Stimulated activated CD4-positive, alpha-beta T cell treated with anti-CD3 and anti-CD28 coated beads, Interleukin-15, amount 100 ng/mL, for 24 hours (primary cell): ENCODE data around the gene METTL8.
"Not testable (repeated sequence)": the region's sequence is repeated elsewhere in the genome, so short reads cannot be mapped to it uniquely, and the experiment has no call there.

ENCODE experiments used
- DNase-seq: peaks from one replicate; pipeline ENCODE4 v3.0.0-alpha.2; 2020

The METTL8 gene

DNA sequence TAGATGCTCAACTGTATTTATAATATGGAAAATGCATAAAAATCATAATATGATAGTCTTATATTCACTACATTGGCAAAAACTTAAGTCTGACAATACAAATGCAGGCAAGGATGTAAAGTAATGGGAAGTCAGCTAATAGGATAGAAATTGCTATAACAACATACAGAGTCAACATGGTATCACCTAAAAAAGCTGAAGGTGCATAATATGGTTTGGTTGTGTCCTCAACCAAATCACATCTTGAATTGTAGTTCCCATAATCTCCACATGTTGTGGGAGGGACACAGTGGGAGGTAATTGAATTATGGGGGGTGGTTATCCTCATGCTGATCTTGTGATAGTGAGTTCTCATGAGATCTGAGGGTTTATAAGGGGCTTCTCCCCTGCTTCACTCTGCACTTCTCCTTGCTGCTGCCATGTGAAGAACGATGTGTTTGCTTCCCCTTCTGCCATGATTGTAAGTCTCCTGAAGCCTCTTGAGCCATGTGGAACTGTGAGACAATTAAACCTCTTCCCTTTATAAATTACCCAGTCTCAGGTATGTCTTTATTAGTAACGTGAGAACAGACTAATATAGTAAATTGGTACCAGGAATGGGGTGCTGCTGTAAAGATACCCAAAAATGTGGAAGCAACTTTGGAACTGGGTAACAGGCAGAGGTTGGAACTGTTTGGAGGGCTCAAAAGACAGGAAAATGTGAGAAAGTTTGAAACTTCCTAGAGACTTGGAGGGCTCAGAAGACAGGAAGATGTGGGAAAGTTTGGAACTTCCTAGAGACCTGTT, 10.9 kb downstream of the METTL8 start:
- DNase-seq: not testable (repeated sequence)

DNA sequence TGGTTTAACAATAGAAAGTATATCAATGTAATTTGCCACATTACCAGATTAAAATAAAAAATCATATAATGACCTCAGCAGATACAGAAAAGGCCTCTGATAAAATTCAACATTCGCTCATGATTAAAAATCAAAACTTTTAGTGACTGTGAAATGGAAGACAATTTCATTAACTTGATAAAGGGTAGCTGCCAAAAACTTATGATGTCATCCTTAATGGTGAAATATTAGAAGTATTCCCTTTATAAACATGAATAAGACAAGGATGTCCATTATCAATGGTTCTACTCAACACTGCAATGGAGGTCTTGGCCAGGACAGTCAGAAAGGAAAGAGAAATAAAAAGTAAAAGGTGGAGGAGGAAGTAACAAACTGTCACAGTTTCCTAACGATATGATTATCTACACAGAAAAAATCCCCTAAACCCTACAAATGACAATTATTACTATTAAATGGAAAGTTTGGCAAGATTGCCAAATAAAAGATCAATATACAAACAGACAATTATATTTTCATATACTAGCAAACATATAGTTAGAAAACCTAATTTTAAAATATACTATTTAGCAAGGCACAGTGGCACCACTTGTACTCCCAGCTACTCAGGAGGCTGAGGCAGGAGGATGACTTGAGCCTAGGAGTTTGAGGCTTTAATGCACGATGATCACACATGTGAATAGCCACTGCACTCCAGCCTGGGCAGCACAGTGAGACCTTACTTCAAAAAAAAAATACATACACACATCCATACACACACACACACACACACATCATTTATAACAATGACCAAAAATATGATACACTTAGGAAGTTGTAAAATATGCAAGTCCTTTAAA, 12.8 kb downstream of the METTL8 start:
- no peak for DNase-seq

DNA sequence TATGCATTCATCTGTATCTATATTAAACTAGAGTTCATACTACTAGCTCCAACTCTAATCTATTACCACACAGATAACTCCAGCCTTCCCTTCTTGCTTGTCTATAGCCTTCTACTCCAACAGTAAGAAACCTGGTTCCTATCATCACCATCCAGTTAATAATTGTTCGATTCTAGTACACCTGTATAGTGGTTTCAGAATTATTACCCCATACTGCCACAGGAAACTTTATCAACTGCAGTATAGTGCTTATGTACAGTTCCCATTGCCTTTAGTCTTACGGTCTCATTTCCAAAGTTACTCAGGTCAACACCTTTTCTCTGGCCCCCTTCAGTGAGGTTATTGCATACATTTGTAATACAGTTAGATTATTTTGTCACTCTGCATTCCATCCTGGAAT, 14.5 kb downstream of the METTL8 start:
- DNase-seq: no peak

DNA sequence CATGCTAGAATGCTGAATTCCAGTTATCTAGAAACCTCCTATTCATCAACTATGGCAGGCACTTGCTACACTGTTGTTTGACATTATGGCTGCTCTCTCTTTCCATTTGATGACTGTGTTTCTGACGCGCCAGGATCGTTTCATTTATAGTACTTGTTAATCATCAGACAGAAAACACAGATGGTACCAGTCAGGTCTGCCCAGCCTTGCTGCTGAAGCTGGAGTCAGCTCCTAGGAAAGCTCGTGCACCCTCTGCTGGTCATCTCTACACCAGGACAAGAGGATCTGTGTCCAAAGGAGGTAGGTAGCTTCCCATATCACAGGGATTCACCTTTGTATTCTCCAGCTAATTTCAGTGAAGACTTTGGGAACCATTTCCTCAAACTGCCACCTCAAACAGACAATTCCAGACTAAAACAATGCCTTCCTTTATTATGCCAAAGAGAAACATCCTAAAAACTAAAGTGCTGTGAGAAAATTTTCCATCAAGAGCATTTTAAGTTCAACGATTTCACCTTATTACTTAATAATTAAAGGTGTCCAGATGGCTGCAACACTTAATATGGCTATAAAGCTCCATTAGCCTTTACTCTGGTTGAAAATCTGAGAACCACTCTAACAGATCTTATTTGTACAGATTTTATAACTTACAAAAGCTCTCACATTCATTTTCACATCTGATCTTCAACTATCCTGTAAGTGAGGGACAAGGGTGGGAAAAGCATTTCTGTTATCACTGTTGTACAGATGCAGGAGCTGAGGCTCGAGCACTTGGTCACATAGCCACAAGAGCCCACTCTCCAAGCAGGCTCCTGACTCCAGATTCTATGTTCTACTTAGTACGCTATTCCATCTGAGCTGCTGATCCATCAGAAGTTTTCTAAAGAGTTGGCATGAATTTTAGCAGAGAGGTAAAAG, 17.5 kb downstream of the METTL8 start:
- DNase-seq: peak; percentile 90

DNA sequence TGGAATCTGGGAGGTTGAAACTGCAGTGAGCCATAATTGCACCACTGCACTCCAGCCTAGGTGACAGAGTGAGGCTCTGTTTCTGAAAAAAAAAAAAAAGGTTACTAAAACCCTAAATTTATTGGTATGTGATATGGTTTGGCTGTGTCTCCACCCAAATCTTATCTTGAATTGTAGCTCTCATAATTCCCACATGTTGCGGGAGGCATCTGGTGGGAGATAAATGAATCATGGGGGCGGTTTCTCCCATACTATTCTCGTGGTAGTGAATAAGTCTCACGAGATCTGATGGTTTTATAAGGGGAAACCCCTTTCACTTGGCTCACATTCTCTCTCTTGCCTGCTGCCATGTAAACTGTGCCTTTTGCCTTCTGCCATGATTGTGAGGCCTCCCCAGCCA, 19.1 kb downstream of the METTL8 start:
- peak; percentile 13 for DNase-seq

DNA sequence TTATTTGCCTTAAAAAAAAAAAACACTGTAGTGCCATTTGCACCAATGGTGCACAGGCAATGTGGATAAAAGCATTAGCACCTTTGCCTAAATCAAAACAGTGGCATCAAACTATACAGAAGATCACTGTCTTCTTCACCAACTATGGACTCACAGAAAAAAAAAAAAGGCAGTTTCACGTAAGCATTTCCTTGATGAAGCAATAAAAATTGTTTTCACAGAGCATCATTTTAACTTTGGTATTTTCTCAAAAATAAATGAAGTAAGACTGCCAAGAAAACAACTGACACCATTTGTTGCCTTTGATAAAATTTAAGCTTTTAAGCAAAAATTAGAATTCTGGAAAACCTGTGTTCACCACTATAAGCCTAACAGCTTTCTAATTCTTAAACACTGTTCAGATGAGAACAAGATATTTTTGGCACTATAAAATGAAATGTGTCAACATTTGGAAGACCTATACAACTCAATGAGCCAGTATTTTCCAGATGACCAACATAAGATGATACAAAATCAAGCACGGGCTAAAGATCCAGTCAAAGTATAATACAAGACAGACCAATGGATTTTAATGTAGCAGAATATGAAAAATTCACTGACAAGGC, 21.1 kb downstream of the METTL8 start:
- no peak for DNase-seq

DNA sequence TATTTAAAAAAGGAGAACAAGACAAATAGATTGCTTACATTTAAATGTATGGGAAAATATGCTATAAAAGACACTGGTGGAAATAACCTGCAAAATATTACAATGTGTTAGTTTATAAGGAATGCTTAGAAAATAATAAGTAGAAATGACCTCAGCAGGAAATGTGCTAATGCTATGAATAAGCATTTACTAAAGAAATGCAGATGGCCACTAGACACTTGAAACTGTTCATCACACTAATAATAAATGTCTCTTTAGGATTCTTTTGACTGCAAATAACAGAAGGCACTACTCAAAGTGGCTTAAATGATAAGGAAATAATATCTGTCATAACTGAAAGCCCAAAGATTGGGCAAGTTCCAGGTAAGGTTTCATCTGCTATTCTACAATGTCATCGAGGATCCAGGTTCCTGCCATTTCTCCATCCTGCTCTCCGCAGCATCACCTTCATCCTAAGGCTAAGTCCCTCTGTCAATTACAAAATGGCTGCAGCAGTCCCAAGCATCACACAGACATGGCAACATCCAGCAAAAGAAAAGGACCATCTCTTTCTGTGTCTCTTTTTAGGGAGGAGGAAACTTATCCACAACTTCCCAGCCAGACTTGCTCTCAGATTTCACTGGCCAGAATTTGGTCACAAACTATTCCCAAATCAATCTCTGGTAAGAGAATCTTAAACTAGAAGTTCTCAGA, 21.9 kb downstream of the METTL8 start:
- DNase-seq: no peak

DNA sequence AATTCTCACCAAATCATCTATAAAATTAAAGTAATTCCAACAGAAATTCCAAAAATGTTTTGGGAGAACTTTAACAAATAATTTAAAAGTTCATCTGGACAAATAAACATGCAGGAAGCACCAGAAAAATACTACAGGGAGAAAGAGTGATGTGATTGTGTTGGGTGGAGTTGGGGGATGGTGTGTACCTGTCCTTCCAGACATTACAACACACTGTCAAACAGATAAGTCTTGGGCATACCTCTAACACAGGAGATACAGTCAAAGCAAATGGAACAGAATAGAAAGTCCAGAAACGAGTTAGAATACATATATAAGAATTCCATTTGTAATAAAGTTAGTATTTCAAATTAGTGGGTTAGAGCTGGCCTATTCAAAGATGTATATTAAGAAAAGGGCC, 22.6 kb downstream of the METTL8 start:
- DNase-seq: no peak

DNA sequence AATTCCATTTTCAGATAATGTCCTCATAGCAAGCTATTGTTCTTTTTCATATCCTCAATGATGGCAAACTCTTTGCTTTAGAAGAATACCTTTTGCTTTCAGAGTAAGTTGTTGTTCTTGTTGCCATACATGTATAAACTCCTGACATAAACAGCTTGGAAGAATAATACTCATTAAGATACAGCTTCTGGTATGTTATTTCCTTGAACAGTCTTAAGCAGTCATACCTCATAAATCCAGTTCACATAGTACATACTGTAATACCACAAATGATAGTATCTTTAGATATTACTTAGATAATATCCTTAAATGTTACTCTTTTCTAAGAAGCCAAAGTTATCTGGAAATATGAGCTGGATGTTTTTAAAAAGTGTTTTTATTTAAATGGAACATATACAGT, 23.2 kb downstream of the METTL8 start:
- DNase-seq: no peak

DNA sequence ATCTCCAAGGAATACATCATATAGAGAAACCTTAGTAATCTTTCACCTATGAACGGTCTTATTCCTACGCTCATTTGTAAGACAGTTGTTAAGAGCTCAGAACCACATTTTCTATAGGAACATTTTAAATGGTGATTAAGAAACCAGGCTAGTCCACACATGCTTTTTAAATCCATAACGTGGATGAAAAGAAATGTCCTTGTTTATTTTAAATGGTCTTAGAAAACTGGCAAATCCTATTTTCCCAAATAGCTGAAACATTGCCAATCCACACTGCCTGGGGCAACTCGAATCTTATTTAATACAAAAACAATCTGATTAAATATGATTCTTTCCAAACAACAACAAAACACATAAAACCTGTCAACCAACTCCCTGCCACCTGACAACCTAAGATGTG, 23.7 kb downstream of the METTL8 start:
- no peak for DNase-seq

DNA sequence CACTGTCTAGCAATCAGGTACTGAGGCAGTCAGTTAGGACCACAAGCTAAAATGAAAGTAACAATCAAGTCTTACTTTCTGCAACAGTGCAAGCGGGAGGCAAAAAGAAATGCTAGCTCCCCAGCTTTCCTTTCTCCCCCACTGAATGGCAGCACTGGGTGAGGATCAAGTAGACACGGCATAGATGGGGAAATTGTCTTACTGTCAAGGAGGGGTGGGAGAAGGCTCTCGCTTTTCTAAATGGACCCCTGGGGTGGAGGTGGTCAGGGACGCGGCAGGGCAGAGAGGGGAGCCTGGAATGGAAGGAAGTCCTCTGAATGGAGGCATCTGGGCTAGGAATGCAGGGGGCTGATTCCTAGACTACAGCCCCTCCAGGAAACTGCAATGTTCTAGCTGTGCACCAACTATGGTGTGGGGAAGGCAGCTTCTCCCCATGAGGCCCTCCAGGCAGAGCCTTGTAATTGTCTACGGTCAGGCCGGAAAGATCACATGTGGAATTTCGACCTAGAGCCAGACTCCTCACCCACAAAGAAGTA, 24.3 kb downstream of the METTL8 start:
- no peak for DNase-seq

DNA sequence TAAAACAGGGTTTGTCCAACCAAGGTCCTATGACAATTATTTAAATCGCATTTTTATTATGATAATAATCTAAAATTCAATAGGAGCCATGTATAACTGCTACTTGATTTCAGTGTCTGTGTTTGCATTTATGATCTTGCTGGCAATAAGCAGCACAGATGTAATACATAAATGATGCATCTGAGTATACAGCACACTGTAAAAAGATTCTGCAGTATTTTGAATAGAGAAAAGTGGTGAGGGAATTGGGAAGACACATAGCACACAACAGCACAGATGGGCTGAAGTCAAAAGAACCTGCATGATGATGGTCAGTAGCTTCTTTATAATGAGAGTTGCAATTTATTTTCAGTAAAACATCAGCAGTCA, 26.1 kb downstream of the METTL8 start:
- no peak for DNase-seq

DNA sequence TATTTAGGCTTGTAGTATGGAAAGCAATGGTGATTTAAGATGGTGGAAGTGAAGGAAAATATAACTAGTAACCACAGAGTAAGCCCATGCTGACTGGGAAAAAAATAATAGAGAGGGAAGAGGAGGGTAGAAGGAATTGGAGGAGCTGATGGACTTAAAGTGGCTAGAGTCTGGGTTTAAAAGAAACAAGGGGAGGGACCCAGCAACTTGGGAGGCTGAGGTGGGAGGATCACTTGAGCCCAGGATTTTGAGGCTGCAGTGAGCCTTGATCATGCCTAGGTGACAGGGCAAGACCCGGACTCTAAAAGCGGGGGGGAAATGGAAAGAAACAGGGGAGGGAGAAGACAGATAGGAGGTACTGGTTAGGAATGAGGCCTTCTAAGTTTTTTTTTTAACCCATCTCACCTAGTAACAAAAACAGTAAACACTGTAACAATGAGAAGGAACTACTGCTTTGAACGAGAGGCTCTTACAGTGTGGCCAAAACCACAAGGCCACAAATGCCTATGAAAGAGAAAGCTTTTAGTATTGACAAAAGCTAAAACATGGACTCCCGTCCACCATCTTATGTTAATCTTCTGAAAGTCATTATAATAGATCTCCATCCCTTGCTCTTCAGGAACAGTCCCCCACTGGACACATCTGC, 26.6 kb downstream of the METTL8 start:
- no peak for DNase-seq

DNA sequence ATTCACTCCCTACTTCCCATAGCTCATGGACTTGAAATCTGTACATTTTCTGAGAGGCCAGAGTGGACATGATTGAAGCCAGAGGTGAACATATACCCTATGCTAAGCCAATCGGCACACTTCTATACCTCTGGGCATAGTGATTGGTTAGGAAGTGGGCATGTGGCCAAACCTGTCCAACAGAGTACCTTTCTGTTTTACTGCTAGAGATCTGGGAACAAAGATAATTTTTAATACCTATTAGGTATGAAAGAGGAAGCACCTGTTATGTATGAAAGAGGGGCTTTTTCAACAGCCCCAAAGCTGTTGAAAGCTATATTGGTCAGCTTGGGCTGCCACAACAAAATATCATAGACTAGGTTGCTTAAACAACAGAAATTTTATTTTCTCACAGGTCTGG, 27.7 kb downstream of the METTL8 start:
- DNase-seq: no peak

DNA sequence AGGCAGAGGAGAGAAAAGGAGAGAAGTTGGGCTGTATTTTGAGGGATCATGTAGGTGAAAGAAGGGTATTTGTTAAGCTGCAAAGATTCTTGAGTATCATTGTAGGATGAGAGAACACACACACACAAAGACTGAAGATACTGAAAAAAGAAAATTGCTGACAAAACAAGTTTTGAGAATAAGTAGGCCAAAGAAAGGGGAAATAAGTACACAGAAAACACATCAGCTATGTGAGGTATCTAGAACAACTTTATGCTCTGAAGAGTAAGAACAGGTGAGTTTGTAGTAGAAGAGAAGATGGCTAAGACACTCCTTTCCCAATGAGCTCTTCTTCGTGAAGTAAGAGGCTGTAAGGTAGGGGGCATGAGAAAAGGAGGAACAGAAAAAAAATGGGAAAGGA, 28.2 kb downstream of the METTL8 start:
- no peak for DNase-seq

DNA sequence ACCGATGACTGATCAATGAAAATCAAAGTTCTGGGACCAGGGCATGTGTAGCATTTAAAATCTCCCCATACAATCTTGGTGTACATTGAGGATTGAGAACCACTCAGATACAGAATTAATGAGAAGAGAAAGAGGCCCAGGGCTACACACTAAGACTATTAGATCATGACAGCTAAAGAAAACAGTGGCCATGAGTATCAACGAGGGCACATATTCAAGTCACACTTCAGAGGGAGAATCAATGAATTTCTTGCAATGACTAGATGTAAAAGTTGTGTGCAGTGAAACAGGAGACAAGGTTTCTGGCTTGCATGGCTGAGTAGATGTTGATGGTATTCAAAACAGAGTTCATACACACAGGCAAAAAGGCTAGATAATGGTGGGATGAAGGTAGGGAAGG, 29.1 kb downstream of the METTL8 start:
- no peak for DNase-seq

DNA sequence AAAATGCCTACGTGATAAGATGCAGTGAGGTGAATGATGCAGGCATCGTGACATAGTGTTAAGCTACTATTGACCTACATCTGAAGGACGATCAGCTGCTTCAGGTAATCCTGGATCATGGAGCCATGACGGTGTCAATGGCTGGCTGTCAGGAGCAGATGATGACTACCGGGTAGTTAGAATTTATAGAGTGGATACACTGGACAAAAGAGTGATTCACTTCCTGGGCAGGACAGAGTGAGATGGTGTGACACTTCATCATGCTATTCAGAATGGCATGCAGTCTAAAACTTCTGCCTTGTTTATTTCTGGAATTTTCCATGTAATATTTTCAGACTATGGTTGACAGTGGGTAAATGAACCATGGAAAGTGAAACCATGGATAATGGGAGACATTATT, 29.5 kb downstream of the METTL8 start:
- DNase-seq: no peak

DNA sequence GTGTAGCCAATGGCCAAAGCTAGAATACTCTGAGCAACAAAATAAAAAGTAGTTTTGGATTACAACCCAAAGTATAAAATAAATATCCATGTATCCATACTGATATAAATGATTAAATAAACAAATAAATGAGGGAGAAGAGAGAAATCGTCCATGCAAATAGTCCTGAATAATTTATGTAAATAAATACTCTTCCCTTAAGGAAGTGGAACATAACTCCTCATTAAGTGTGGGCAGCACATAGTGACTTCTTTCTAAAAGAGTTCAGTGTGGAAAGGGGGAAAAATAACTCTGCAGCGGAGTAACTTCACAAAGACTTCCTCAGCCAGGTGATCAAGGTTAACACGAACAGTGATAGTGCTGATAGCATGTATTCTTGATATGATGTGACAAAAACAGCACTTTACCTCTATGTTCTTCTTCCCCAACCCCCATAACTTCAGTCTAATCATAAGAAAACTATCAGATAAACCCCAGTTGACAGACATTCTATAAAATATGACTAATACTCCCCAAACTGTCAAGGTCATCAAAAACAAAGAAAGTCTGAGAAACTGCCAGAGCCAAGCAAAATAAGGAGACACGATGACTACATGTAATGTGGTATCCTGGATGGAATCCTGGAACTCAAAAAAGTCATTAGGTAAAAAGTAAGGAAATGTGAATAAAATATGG, 30.7 kb downstream of the METTL8 start:
- no peak for DNase-seq

DNA sequence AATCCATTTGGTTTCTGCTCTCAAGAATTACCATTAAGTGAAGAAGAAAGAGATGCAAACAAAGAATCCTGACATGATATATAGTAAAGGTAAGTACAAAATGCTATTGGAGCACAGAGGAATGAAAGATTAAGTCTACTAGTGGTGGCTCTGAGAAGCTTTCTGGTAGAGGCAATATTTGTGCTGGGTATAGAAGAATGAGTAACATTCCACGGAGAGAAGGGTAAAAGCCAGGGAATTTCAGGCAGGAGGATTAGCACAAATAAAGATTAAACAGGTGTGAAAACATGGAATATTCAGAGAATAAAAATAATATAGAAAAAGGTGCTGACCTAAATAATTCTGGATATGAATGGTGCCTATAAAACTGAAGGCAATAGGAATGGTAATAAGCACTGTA, 31.8 kb downstream of the METTL8 start:
- DNase-seq: no peak

DNA sequence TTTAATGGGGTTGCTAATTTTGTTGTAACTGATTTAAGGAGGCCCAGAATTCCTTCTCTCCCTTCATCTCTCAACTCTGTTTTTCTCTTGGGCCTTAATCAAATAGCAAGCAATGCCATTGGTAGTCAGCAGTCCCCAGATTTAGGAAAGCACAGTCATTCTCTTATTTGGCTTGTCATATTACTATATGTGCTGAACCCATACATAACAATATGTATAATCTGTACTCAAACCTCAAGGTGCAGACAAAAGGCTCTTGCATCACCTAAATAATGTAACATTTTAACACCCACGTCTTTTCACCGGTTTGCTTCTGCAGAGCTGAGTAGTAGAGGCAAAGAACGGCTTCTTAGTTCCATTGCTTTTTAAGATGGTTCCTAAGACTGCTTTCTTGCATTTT, 33.4 kb downstream of the METTL8 start:
- DNase-seq: no peak

DNA sequence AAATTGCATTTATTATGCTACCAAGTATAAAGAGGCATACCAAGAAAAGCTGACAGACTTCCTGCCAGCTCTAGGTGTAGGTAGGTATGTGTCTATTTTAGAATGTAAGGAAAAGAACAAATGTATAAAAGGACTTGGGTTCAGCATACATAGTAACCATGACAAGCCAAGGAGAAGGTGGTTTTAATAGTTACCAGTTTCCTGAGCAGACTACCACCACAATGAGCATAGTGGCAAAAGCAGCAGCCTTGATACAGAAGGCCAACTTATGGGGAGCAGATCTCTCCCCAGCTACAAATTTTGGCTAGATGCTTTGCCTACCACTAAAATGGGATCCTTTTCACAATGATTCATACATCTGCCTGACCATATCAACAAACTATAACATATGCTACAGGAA, 34.5 kb downstream of the METTL8 start:
- no peak for DNase-seq
